GM12891 (cell line): ENCODE measurements around the gene WNT8A.

ENCODE experiments used
- POLR2A ChIP-seq: IDR thresholded peaks from 2 replicates; pipeline ENCODE4 v1.6.1; 2011; ENCODE audit warnings: low read depth, low read length, control low read depth
- POLR2AphosphoS5 ChIP-seq: IDR thresholded peaks from 2 replicates; pipeline ENCODE4 v1.6.1; 2011; ENCODE audit warnings: low read depth, low read length, control low read depth
- SPI1 ChIP-seq: IDR thresholded peaks from 2 replicates; pipeline ENCODE4 v1.6.1; 2011; ENCODE audit warnings: low read depth, low read length, control low read depth
- TAF1 ChIP-seq: IDR thresholded peaks from 2 replicates; pipeline ENCODE4 v1.6.1; 2011; ENCODE audit warnings: low read depth, low read length, control low read depth

DNA sequence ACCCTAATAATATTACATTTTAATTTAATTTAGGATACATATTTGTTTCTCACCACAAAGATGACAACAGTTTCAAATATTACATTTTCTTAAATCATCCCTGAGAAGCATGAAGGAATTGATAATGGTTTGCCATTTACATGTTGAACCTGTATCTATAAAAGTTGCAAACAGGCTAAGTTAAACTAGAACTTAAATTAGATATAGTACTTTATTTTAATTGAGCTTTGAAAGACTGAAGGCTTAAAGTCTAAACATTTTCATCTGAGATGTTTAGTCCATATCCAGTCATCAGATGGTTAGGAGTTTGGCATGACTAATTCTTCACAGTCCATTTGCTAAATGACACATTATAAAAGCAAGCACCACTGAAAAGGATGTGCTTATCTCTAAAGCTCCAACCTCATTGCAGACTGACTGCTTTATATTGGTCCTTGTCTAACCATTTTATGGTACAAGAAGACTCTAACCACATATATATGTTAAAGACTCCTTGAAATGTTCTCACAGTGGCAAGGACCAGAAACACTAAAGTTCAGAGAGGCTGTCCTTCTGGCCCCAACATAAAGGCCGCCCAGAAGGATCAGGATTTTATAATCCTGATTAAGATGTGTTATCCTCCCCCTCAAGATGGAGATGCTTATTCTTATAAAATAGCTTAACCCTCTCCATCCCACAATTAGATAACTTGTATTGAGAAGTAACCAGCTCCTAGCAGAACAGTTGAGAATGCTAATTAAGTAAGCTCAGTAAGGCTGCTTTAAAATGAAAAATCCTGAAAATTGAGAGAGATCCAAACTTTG is 25.8 kb downstream of the WNT8A start:
- no peak for TF ChIP-seq POLR2AphosphoS5
- no peak for TF ChIP-seq POLR2A
- no peak for TF ChIP-seq SPI1
- no peak for TF ChIP-seq TAF1
